HG03025 (cell line): ENCODE measurements around the gene FXYD4.
A peak's percentile ranks its signal among the peaks of the same experiment; 100 is the strongest.
"Not testable (repeated sequence)": the region's sequence is repeated elsewhere in the genome, so short reads cannot be mapped to it uniquely, and the experiment has no call there.

Experiments used
- ATAC-seq: cut with Tn5 transposase; IDR thresholded peaks from one replicate; pipeline ENCODE4 v1.9.1; 2021; ENCODE audit warnings: mild to moderate bottlenecking, moderate library complexity; ENCODE audit not compliant: unreplicated experiment, low FRiP score

Gene FXYD4

DNA sequence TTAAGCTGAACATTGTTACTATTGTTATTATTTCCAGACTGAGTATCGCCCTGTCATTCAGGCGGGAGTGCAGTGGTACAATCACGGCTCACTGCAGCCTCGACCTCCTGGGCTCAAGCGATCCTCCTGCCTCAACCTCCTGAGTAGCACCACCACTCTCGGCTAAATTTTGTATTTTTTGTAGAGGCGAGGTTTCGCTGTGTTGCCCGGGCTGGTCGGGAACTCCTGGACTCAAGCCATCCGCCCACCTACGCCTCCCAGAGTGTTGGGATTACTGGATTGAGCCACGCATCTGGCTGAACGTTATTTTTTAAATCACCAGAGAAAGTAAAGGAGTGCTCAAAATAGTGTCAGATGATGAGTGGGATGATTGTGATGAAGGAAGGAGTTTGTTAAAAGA lies 38.9 kb downstream of the FXYD4 start:
- ATAC-seq, result no peak

DNA sequence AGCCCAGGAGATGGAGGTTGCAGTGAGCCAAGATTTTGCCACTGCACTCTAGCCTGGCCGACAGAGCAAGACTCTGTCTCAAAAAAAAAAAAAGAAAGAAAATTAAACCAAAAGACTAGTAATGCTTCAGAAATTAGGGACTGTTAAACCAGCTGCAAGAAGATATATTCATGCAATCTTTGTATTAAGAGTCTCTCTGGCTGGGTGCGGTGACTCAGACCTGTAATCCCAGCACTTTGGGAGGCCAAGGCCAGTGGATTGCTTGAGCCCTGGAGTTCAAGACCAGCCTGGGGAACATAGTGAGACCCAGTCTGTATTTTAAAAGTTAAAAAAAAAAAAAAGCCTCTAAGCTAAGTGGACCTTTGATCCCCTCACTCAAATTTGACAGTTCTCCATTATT lies 40.1 kb downstream of the FXYD4 start:
- no peak for ATAC-seq

DNA sequence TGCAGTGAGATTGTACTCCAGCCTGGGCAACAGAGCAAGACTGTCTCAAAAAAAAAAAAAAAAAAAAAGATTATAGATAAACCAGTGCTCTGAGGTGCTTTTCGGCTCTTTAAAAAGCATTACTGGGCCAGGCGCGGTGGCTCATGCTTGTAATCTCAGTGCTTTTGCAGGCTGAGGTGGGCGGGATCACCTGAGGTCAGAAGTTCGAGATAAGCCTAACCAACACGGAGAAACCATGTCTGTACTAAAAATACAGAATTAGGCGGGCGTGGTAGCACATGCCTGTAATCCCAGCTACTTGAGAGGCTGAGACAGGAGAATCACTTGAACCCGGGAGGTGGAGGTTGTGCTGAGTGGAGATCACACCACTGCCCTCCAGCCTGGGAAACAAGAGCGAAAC lies 44.1 kb downstream of the FXYD4 start:
- no peak for ATAC-seq

DNA sequence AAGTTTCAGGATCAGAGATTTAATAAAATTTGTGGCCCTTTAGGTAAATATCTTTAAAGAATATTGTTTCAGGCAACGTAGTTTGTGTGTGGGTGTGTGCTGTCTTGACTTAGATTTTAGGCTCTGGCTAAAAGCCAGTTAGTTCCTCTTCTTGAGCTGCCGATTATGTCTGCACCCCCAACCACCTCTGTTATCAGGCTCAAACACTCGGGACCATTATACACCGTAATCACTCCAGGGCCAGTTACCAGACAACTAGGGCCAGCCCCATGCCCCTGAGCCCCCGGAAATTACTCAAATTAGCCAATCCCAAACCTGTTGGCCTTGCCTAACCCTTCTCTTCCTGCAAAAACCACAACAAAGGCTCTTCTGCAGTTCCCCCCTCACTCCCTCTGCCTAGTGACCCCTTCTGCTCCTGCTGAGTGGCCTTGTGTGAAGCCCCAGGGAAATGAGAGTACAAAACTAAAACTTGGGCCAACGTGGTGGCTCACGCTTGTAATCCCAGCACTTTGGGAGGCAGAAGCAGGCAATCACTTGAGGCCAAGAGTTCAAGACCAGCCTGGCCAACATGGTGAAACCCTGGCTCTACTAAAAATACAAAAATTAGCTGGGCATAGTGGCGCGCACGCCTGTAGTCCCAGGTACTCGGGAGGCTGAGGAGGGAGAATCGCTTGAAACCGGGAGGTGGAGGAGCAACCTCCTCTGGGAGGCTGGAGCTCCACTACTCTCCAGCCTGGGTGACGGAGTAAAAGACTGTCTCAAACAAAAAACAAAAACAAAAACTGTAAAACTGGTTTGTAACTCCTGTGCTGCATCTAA lies 46.7 kb downstream of the FXYD4 start:
- no peak for ATAC-seq

DNA sequence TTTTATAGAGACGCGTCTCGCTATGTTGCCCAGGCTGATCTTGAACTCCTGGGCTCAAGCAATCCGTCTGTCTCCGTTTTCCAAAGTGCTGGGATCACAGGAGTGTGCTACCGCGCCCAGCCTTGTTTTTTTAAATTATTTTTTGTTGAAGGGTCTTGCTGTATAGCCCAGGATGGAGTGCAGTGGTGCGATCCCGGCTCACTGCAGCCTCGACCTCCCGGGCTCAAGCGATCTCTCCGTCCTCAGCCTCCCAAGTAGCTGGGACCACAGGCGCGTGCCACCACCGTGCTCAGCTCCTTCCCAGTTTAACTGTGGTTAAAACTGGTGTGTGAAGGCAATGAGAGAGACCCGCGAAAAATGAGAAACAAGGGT lies 48.5 kb downstream of the FXYD4 start:
- no peak for ATAC-seq

DNA sequence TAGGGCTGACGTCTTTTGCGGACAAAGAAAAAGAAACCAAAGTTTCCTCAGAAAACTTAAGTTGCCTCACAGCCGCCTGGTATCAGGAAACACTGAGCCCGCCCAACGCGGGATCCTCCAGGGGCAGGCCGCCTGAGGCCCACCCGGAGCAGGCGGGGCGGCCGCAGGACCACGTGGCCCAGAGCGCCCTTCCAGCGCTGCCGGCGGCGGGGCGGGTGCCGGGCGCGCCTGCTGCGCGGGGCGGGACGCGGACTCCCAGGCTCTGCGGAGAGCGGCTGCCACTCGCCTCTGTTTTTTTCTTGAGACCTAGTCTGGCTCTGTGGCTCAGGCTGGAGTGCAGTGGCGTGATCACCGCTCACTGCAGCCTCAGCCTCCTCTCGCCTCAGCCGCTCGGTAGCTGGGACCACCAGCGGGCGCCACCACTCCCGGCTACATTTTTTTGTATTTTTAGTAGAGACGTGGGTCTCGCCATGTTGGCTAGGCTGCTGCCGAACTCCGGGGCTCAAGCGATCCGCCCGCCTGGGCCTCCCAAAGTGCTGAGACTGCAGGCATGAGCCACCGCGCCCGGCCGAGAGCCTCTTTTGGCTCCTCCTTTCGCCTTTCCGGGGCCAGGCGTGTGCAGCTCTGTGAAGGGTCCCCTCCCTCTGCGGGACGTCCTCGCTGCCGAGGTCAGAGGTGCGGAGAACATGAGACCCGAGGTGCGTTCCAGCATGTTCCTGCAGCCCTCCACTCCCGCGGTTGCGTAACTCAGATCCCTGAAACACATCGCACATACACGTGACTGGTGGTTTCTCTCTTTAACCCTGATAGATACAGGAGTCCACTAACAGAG lies 49.1 kb downstream of the FXYD4 start:
- peak; percentile 90 for ATAC-seq

DNA sequence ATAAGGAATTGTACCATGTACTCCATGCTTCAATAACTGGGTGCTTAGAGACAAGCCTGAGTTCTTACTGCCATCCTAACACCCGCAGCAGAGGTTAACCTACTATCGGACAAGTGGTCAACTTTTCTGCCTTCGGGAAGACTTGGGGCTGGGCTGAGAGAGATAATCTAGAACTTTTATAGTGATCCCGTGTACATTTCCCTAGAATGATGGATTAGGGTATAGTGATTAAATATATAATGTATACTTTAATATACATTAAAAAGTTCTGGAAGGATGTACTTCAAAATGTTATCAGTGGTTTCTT lies 49.7 kb downstream of the FXYD4 start:
- ATAC-seq, result no peak

DNA sequence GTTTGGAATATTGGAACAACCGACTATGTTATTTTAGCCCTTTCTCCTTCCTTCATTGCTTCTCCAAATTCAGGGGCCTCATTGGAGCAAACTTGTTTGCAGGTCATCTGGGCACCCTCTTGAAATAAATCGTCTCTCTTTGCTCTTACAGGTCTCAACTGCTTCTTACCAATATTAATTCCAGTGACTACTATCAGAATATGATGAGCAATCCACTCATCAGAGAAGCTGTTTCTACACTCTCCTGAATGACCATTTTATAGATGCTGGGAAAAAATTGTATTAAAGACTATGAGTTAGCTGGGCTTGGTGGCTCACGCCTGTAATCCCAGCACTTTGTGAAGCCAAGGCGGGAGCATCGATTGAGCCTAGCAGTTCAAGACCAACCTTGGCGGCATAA lies 50.1 kb downstream of the FXYD4 start:
- ATAC-seq, result no peak

DNA sequence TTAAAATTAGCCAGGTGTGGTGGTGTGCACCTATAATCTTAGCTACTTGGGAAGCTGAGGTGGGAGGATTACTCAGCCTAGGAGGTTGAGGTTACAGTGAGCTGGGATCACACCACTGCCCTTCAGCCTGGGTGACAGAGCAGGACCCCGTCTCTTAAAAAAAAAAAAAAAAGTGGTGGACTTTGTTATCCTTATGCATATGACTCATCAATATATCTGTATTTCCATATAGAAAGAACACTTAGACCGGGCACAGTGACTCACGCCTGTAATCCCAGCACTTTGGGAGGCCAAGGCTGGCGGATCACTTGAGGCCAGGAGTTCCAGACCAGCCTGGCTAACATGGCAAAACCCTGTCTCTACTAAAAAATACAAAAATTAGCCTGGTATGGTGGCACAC lies 50.5 kb downstream of the FXYD4 start:
- not testable (repeated sequence) for ATAC-seq

DNA sequence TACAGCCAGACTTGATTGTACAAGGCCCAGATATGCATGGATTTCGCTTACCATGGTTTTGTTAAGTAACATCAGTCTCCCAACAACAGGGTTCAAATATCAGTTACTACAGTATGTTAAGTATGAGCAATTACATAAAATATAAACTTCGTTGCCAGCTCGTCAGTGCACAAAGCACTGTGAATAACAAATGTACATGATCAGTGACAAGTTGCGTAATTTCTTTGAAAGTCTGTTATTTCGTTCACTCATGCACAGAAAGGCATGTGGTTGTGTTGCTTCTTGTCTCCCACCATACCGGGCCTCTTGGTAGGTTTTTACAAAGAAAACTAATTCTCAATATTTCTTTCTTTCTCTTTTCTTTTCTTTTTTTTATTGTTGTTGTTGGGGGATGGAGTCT lies 53.0 kb downstream of the FXYD4 start:
- ATAC-seq, result no peak
